Measurements from ENCODE around the gene NTNG2.

Gene NTNG2

GRCh38 chr9:132169672-132170392 is 8.0 kb downstream of the NTNG2 start:
- peak in 37 of 56 donors; percentile 14 to 77 (median 45) for DNase-seq

DNA sequence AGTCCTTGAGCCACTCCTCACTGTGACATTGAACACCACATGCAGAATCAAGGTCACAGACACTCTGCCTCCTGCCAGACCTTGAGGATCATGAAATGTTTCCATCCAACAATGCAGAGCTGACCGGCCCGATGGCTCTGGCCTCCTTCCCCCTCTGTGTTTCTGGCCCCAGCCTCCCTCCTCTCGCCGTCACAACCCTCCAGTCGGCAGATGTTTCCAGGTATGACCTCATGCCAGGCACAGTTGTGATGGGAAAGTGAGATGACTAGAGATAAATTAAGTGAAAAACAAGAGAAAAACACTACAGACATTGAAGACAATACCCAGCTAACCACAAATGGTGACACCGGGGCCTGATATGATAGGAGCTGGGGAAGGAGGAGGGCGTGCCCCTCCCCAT is 9.8 kb downstream of the NTNG2 start:
- DNase-seq, result no peak

DNA sequence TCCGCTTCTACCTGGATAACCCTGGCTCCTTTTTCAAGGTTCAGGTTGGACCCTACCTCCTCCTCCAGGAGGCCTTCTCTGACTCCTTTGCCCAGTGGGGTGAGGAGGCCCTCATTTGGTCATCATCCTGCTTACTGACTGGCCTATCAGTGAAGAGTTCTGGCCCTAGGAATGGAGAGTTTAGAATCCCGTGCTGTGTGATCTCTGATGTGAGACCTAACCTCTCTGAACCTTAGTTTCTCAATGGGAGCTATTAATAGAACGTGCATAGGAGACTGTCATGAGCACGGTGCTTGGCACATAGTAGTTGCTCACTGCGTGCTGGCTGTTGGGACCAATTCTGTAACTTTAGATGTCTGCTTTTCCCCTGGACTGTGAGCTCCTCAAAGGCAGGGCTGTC is 10.3 kb downstream of the NTNG2 start:
- no peak for DNase-seq

DNA sequence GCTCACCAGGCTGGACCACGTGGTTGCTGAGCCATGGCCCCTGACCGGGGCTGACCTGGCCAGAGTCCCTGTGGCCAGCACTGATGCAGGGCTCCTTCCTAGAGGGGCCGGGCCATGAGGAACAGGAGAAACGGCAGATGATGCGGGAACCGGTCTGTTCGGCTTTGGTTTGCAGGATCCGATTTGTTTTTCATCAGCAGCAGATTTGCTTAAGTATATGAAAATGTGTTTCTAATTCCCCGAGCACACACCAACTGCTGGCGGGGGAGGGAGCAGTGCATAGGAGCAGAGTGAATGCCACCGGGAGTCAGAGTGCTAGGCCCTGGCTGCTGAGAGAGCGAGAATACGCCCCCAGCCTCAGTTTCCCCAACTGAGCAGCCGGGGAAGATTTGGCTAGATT is 13.6 kb downstream of the NTNG2 start:
- DNase-seq, result no peak

- no peak for DNase-seq
Measured at GRCh38 chr9:132176338-132176737, 14.5 kb downstream of the NTNG2 start.

- DNase-seq, result peak in 49 of 56 donors; percentile 14 to 89 (median 68)
Measured at GRCh38 chr9:132181796-132182313, 20.0 kb downstream of the NTNG2 start.

DNA sequence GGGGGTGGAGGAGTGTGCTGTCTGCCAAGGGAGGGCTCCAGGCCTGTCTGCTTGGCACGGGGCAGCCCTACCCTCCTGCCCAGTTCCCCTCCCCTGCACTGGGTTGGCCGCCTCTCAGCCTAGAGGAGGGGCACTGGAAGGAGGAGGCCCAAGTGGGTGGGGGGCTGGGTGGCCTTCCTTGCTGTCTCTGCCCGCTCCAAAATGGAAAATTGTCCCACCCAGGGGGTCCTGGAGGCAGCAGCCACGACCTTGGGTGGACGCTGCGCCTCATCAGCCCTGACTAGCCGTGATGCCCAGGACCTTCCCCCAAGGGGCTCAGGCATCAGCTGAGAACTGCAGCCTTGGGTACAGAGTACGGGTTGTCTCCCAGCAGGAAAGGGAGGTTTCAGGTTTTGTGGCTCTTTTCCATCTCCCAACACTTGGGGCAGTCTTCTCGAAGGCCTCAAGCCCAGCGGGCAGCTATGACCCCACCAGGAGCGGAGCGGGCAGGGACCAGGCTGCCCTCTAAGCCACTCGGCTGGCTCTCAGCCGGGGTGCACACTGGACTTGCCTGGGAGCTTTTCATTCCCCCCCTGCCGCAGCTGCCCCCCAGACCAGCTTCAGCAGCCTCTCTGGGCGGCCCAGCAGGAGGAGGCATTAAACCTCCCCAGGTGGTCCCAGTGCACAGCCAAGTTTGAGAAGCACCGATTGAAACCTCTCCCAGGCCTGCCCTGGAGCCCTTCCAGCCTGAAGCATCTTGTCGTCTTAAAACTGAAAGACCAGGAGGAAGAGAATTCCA is 20.6 kb downstream of the NTNG2 start:
- peak in 44 of 56 donors; percentile 22 to 89 (median 70) for DNase-seq

DNA sequence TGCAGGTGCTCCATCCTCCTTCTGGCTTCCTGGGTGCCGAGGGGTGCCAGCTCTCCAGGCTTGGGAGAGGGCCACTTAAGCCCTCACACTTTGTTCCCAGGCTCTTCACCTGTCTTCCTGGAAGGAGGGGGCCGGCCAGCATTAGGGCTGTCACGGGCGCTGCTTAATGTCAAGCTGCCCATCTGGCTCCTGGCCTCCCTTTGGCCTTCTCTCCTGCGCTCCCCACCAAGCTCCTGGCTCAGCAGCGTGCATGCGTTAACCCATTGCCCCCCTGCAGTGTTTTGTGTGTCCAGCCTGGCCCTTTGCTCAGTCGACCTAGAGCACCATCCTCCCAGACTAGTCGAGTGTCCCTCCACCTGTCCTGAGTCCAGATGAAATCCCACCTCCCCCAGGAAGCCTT is 21.3 kb downstream of the NTNG2 start:
- peak in 1 of 56 donors; percentile 36 for DNase-seq

- no peak for DNase-seq
Measured at GRCh38 chr9:132183715-132184114, 21.9 kb downstream of the NTNG2 start.

- DNase-seq, result no peak
Measured at GRCh38 chr9:132184124-132184523, 22.3 kb downstream of the NTNG2 start.

DNA sequence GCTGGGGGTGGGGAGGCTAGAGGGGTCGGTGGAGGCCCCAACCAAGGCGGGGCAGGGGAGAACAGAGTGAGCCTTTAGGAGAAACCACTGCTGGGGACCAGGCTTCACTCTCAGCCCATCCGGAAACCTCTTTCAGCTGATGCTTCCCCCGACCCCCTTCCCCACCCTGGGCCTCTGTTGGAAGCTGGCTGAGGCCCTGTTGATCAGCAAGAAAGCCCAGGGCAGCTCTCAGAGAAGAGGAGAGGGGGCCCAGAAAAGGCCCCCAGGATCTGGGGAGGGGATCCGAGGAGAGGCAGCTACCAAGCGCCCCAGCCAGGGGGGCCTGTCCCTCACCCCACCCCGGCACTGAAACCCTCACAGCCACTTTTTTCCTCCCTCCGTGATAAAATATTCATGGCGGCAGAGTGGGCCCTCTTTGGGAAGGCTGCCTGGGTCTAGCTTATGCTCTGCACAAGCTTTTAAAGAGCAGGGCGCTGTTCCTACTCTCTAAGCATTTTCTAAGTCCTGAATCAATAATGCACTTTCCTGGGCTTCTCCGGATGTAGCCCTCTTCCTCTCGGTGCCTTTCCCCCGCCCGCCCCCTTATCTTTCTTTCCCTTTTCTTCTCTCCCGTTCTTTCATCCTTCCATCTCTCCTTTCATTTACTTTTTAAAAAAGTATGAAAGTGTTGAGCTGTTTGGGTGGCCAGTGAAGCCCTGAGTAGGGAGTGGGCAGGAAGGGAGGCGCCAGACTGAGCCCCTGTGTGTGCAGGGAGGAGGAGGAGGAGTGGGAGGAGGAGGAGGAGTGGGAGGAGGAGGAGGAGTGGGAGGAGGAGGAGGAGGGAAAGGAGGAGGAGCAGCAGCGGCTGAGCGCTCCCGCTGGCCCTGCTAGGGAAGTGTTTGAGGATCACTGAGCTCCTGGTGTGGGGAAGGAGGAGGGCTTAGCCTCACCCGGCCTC is 23.5 kb downstream of the NTNG2 start:
- DNase-seq, result peak in 20 of 56 donors; percentile 17 to 74 (median 32)

- DNase-seq, result peak in 10 of 56 donors; percentile 15 to 48 (median 34)
Measured at GRCh38 chr9:132187121-132187620, 25.3 kb downstream of the NTNG2 start.

GRCh38 chr9:132190966-132191365 is 29.1 kb downstream of the NTNG2 start:
- DNase-seq, result peak in 3 of 56 donors; percentile 13 to 69 (median 16)

GRCh38 chr9:132192728-132193127 is 30.9 kb downstream of the NTNG2 start:
- DNase-seq, result peak in 49 of 56 donors; percentile 13 to 90 (median 69)

- DNase-seq, result peak in 22 of 56 donors; percentile 8 to 67 (median 28)
Measured at GRCh38 chr9:132193227-132194124, 31.6 kb downstream of the NTNG2 start.

DNA sequence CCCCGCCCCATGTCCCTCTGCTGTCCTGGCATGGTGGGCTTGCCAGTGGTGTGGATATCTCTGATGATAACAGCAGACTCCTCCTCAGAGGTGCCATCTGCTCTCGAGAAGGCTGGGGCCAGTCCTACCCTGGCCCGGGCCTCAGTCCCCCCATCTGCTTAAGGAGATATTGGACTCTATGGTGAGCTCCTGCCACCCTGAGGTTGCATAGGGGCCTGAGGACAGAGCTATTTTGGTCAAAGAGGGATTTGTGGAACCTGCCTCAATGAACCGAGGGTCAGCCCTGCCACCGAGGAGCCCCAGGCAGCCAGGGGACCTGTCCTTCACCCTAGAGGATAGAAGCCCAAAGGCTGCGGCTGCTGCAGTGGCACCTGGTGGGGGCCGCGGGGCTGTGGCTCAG is 32.6 kb downstream of the NTNG2 start:
- DNase-seq, result no peak

DNA sequence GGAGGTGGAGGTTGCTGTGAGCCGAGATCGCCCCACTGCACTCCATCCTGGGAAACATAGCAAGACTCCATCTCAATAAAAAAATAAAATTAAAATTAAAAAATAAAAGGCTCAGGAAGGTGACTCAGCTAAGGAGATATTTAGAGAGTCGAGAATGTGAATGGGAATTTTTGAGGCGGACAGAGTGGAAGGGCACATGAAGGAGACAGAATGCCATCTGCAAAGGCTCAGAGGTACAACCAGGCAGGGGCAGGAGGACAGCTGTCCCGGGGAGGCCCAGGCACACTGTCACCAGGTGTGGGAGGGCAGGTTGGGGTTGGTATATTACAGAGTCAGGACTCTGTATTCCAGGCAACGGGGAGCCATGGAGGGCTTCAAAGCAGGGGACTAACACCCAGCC is 35.5 kb downstream of the NTNG2 start:
- no peak for DNase-seq

DNA sequence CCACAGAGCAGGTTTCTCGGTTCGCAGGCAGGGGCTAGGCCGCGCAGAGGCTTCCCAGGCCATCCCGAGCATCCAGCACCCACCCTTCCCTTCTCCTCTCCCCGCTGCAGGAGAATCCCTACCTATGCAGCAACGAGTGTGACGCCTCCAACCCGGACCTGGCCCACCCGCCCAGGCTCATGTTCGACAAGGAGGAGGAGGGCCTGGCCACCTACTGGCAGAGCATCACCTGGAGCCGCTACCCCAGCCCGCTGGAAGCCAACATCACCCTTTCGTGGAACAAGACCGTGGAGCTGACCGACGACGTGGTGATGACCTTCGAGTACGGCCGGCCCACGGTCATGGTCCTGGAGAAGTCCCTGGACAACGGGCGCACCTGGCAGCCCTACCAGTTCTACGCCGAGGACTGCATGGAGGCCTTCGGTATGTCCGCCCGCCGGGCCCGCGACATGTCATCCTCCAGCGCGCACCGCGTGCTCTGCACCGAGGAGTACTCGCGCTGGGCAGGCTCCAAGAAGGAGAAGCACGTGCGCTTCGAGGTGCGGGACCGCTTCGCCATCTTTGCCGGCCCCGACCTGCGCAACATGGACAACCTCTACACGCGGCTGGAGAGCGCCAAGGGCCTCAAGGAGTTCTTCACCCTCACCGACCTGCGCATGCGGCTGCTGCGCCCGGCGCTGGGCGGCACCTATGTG is 36.1 kb downstream of the NTNG2 start:
- no peak for DNase-seq

DNA sequence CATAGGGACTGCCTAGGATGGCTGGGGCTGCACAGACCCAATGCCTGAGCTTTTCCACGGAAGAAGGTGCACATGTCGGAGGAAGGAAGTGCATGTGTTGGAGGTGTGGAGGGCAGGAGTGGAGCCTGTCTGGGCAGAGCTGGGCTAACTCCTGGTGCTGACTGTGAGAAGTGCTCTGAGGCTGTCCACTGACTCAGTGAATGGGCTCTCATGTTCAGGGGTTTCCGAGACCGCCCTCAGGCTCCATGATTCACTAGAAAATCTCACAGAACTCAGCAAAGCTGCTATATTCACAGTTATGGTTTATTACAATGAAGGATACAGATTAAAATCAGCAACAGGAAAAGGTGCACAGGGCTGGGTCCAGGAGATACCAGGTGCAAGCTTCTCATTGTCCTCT is 37.2 kb downstream of the NTNG2 start:
- no peak for DNase-seq
